ENCODE results near the gene HOXA6.

The HOXA6 gene

GRCh38 chr7:27150568-27151340, 3.2 kb upstream of the HOXA6 start:
- peak; percentile 68 for TF ChIP-seq CTCF (conservative IDR thresholded peaks at IDR 0.05; ENCODE audit: low read depth, low read length)
- DNase-seq (ENCODE audit: low read depth): no peak
- no peak overlapping the region for H3K4me3 ChIP-seq (ENCODE audit: low read length)

- no peak for TF ChIP-seq CTCF (conservative IDR thresholded peaks at IDR 0.05; ENCODE audit: low read depth, low read length)
- H3K4me3 ChIP-seq (ENCODE audit: low read length): no peak overlapping the region
- no peak for DNase-seq (ENCODE audit: low read depth)
These were observed 2.4 kb upstream of the HOXA6 start for GRCh38 chr7:27149842-27150567.

- no peak overlapping the region for H3K4me3 ChIP-seq (ENCODE audit: low read length)
- TF ChIP-seq CTCF (conservative IDR thresholded peaks at IDR 0.05; ENCODE audit: low read depth, low read length): no peak
- DNase-seq (ENCODE audit: low read depth): no peak
These were observed 1.4 kb upstream of the HOXA6 start for GRCh38 chr7:27148756-27149641.

GRCh38 chr7:27148031-27148755, 619 bp upstream of the HOXA6 start:
- no peak for DNase-seq (ENCODE audit: low read depth)
- no peak overlapping the region for H3K4me3 ChIP-seq (ENCODE audit: low read length)
- TF ChIP-seq CTCF (conservative IDR thresholded peaks at IDR 0.05; ENCODE audit: low read depth, low read length): no peak

GRCh38 chr7:27146491-27147198, 929 bp downstream of the HOXA6 start:
- DNase-seq (ENCODE audit: low read depth): no peak
- H3K4me3 ChIP-seq (ENCODE audit: low read length): no peak overlapping the region
- no peak for TF ChIP-seq CTCF (conservative IDR thresholded peaks at IDR 0.05; ENCODE audit: low read depth, low read length)

GRCh38 chr7:27145914-27146412, 1.6 kb downstream of the HOXA6 start:
- no peak overlapping the region for H3K4me3 ChIP-seq (ENCODE audit: low read length)
- TF ChIP-seq CTCF (conservative IDR thresholded peaks at IDR 0.05; ENCODE audit: low read depth, low read length): no peak
- DNase-seq (ENCODE audit: low read depth): no peak

Measured in retinal pigment epithelial cell (primary cell).